Inferior parietal cortex (tissue), 1 donor: ENCODE measurements around the gene PRMT5.
A peak's percentile ranks its signal among the peaks of the same experiment; 100 is the strongest.

Experiments used
- DNase-seq: peaks from one replicate; pipeline ENCODE4 v3.0.0-alpha.2; 2016; ENCODE audit errors: extremely low spot score

PRMT5 gene

GRCh38 chr14:22875748-22876319 lies 53.3 kb downstream of the PRMT5 start:
- DNase-seq, result no peak

- DNase-seq, result no peak
Measured at GRCh38 chr14:22875003-22875747, 54.0 kb downstream of the PRMT5 start.

GRCh38 chr14:22872833-22873520 lies 56.2 kb downstream of the PRMT5 start:
- DNase-seq, result no peak

- peak; percentile 86 for DNase-seq
Measured at GRCh38 chr14:22872033-22872832, 56.9 kb downstream of the PRMT5 start.

- peak; percentile 82 for DNase-seq
Measured at GRCh38 chr14:22871224-22872032, 57.7 kb downstream of the PRMT5 start, which contains the start of gene LRP10. Gene LRP10, plus strand, starts transcription at chr14:22871740. Its CDS starts 564 bp downstream, at chr14:22872304.

GRCh38 chr14:22870811-22871223 lies 58.4 kb downstream of the PRMT5 start:
- DNase-seq, result no peak
